Upper lobe of right lung (tissue), 1 donor: ENCODE data around the gene CCM2L. TPM values are rescaled to one million over a fixed set of nuclear protein-coding genes. Genes with fewer than 3 reads are reported as not detected.

Experiments
- ATAC-seq: fragments of 200-7000 bp; cut with Tn5 transposase; one replicate; pipeline ENCODE4 v1.9.1; 2020; ENCODE audit warnings: mild to moderate bottlenecking, moderate library complexity
- DNase-seq: peaks from one replicate; pipeline ENCODE4 v3.0.0-alpha.2; 2020
- H3K27ac ChIP-seq: fragments of 200-600 bp; one replicate; pipeline ENCODE4 v1.8.0; 2022
- H3K27me3 ChIP-seq: fragments of 200-600 bp; one replicate; pipeline ENCODE4 v1.8.0; 2022; ENCODE audit warnings: mild to moderate bottlenecking
- H3K36me3 ChIP-seq: fragments of 200-600 bp; one replicate; pipeline ENCODE4 v1.8.0; 2022
- H3K4me1 ChIP-seq: fragments of 200-600 bp; one replicate; pipeline ENCODE4 v1.8.0; 2022
- H3K4me3 ChIP-seq: fragments of 200-600 bp; one replicate; pipeline ENCODE4 v1.8.0; 2022; ENCODE audit warnings: mild to moderate bottlenecking
- H3K9me3 ChIP-seq: fragments of 200-600 bp; one replicate; pipeline ENCODE4 v1.8.0; 2022
- CTCF ChIP-seq: fragments of 200-600 bp; IDR thresholded peaks from one replicate; pipeline ENCODE4 v1.8.0; 2022; ENCODE audit warnings: antibody characterized with exemption
- intact Hi-C: fragments of 100-400 bp; cut with DNase I; formaldehyde crosslinking; loops from one replicate; pipeline ENCODE4 v1.11.0; 2022
- total RNA-seq: library from RNA; stranded (reverse); fragmentation: NEBNext Ultra II Directional; extraction: Animal tissue kit (Norgen Biotek cat#: 25700); gene quantifications from one replicate; pipeline ENCODE4 v1.2.1, GENCODE V29; 2021
- donor health status: DM: no; HTN: yes; CAD: no; lungs with severe emphysema.

CCM2L gene
- total RNA-seq, 1 donor from 2014 or later = 23.2 TPM

- ATAC-seq = peak; percentile 55
- TF ChIP-seq CTCF = no peak
- no peak overlapping the region for H3K4me3 ChIP-seq
- H3K4me1 ChIP-seq = no peaks in the 10 kb centered on the region
- DNase-seq = no peak
- H3K36me3 ChIP-seq = no peaks in the 10 kb centered on the region
- H3K27me3 ChIP-seq = peaks cover 10% of the 10 kb centered on the region
- no peak overlapping the region for H3K27ac ChIP-seq
- H3K9me3 ChIP-seq = no peaks in the 10 kb centered on the region
- intact Hi-C loops = no loop called here
Observed at GRCh38 chr20:32078791-32079190, 68.6 kb downstream of the CCM2L start.

GRCh38 chr20:32079655-32080109, 69.4 kb downstream of the CCM2L start:
- DNase-seq (no peak), ATAC-seq (no peak)
- Histone ChIP-seq H3K27ac (no peak overlapping the region), H3K4me3 (no peak overlapping the region), H3K36me3 (no peaks in the 10 kb centered on the region), H3K9me3 (no peaks in the 10 kb centered on the region), H3K4me1 (no peaks in the 10 kb centered on the region), H3K27me3 (peaks cover 10% of the 10 kb centered on the region)
- intact Hi-C loops = no loop called here
- no peak for TF ChIP-seq CTCF

GRCh38 chr20:32080783-32081182, 70.5 kb downstream of the CCM2L start:
- intact Hi-C loops = no loop called here
- Histone ChIP-seq H3K36me3 (no peaks in the 10 kb centered on the region), H3K27ac (no peak overlapping the region), H3K4me3 (no peak overlapping the region), H3K27me3 (peaks cover 10% of the 10 kb centered on the region), H3K4me1 (no peaks in the 10 kb centered on the region), H3K9me3 (no peaks in the 10 kb centered on the region)
- no peak for DNase-seq
- ATAC-seq = no peak
- no peak for TF ChIP-seq CTCF

Other genes starting within 250 kb of the CCM2L start
- gene MYLK2, start 191.1 kb upstream of the CCM2L start, total RNA-seq = not detected
- gene FOXS1, start 164.8 kb upstream of the CCM2L start, total RNA-seq = 3.3 TPM
- 2.4 TPM for gene DUSP15, start 139.9 kb upstream of the CCM2L start, total RNA-seq
- 0.49 TPM for gene TTLL9, start 139.8 kb upstream of the CCM2L start, total RNA-seq
- 8.0 TPM for gene PDRG1, start 58.4 kb upstream of the CCM2L start, total RNA-seq
- 0.09 TPM for gene XKR7, start 42.3 kb upstream of the CCM2L start, total RNA-seq
- 49.0 TPM for gene HCK, start 41.8 kb downstream of the CCM2L start, total RNA-seq
- 49.2 TPM for gene TM9SF4, start 99.3 kb downstream of the CCM2L start, total RNA-seq
- 15.9 TPM for gene PLAGL2, start 197.3 kb downstream of the CCM2L start, total RNA-seq
- gene POFUT1, start 197.4 kb downstream of the CCM2L start, total RNA-seq = 31.5 TPM